Activated CD4-positive, alpha-beta T cell treated with anti-CD3 and anti-CD28 coated beads for 4 hours (primary cell): ENCODE data around the gene PRH2.

Experiments
- DNase-seq, 2 donors: peaks; one replicate each; pipeline ENCODE4 v3.0.0-alpha.2; 2020

Gene PRH2

DNA sequence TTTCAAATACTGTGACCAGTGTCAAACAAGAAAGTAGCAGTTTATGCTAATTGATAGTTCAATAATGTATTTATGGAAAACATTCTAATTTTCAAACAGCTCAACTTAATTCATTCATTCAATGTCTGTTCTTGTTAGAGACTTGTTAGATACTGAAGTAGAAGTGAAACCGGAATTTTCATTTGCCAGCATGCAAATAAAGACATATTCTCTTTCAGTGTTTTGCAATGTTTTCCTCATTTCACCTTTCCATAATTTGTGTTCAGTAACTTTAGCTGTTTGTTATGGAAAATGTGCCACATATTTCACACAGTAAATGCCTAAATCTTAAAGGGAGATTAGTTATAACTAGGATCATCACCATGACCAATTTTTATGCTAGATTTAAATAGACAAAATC, 36.4 kb downstream of the PRH2 start:
- DNase-seq, result no peak

DNA sequence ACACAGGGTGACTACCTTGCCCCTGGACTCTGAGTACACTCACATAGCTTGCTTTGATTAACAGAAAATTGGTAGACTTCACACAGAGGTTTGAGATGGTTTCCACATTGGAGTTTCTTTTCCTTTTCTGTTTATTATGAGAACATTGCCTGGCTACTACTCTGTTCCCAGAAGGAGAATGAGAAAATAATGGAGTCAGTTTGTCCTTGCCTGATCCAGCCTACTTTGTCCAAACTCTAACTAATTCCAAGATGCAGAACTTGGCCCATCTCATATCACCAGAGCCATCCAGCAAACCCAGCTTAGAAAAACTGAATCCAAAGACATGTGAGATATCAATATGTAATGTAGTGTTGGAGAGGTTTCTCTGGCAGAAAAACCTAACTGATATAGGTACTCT, 37.3 kb downstream of the PRH2 start:
- DNase-seq, result no peak

DNA sequence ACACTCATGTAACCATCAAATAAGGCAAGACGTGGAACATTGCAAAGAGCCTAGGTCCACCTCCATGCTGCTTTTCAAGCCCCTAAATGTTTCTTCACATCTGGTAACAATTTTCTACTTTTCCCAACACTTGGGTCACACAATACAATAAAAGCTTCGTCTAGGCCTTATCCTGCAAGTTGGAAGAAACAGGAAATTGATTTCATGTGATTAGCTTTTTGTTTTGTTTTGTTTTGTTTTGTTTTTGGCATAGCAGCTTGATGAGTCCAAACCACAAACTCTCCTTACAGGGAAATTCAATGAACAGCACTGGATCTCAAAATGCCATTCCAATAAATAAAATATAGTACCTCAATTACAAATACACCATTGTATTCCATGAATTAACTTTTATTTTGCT, 38.4 kb downstream of the PRH2 start:
- DNase-seq, result no peak

DNA sequence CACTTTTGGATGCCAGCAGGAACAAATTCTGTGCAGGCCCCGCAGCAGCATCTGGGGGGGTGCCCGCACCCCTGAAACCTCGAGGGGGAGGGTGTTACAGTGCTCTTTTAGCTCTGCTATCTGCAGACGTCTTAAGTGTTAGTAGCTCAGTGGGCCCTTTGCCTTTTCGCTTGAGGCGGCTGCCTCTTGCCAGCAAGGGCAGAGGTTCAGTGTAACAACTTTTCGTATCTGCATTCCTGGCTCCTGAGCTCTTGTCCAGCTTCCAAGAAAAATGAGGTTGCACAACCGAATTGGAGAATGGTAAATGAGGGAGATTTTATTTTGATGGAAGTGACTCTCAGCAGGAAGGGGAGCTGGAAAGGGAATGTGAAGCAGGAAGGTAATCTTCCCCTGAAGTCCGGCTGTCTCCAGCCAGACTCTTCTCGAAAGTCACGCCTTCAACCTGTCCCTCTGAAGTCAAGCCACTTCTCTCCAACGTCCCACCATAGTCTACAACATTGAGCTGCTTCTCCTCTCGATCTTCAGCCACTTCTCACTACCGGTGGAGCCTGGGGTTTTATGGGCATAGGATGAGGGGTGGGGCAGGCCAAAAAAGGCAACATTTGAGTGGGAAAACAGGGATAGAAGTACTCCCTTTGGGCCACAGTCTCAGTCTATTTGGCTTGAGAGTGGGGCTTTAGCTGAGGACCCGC, 39.9 kb downstream of the PRH2 start:
- no peak for DNase-seq

DNA sequence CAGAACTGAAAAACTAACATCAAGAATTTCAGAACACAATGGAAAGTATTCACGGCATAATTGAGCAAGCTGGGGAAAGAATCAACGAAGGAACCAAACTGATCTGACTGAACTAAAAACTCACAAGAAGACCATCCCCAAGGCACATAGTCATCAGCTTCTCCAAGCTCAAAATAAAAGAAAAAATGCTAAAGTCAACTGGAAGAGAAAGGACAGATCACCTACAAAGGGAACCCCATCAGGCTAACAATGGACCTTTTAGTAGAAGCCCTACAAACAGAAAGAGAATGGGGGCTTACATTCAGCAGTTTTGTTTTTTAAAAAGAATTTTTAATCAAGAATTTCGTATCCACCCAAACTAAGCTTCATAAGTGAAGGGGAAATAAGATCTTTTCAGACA, 45.9 kb downstream of the PRH2 start:
- no peak for DNase-seq

DNA sequence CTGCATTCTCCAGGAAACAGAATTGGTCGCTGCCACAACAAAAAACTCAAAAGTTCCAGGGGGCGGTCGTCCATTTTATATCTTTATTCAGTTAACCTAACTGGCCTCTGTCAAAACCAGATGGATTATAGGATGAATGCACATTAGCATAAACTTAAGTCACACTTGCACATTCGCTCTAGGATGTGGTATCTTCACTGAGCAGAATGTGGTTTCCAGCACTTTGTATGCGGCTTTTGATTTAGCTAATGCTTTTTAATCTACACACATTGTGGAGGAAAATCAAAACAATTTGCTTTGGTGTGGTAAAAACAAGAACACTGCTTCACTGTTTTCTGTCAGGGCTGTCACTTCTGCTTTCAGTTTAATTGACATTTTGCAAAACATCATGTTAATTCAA, 53.2 kb downstream of the PRH2 start:
- no peak for DNase-seq
